Renal pelvis (tissue), 4 donors: ENCODE measurements around the gene SLC2A8. TPM values are rescaled to one million over a fixed set of nuclear protein-coding genes. Genes with fewer than 3 reads are reported as not detected.

Source experiments
- DNase-seq: peaks from one replicate; pipeline ENCODE4 v3.0.0-alpha.2; 2013
- polyA plus RNA-seq, 3 donors: library from polyadenylated mRNA; unstranded; fragments of 120-200 nt; gene quantifications; one replicate each; pipeline ENCODE4 v1.2.1, GENCODE V29; 2013; ENCODE audit not compliant: insufficient read length in 3 of 3

The SLC2A8 gene
- polyA plus RNA-seq, 3 donors = 21.9 to 28.0 (median 23.6) TPM

DNA sequence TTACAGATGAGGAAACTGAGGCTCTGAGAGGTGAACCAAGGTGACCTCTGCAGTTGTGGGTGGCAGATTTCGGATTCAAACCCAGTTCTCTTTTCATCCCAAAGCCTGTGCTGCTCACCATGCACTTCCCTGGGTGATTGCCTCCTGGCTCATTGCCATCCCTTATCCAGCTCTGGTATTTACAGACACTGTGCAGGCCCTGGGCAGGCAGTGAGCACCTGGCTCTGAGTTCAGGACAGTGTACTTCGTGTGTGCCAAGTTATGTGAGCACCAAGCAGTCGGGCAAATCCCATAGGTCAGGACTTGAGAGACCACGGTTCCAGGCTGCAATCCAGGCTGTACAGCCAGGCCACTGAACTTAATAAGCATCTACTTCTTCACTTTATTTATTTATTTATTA, 55.7 kb downstream of the SLC2A8 start:
- no peak for DNase-seq

DNA sequence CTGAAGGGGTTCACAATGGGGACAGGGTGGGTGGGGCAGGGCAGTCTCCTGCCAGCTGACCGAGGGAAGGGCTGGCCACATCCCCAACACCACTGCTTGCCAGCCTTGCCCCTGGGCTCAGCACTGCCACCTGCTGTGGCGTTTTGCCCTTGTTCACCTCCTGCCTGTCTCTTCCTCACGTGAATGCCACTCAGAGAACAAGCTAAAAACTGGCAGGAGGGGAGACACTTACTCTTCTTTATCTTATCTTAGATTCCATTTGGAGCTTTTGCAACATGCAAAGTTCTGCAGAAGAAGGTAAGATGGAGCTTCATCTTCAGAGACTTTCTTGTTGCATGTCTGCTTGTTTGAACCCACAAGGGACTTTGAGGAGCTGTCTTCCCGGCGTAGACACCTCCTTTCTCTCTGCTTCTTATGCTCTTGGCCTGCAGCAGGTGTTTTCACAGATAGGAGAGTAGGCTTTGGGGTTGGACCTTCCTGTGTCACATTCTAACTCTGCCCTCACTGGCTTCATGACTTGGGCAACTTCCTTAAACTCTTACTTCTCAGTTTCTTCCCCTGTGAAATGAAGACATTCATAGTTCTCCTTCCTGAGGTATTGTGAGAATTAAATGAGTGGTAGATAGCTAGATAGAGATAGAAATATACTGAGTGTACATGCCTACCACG, 58.5 kb downstream of the SLC2A8 start:
- DNase-seq = no peak

- no peak for DNase-seq
Observed at GRCh38 chr9:127457191-127457878, 60.4 kb downstream of the SLC2A8 start.

Other genes starting within 250 kb of the SLC2A8 start
- 10 to 100 TPM; 13.6 to 21.2 (median 18.9) TPM for gene GARNL3, start 132.4 kb upstream of the SLC2A8 start, polyA plus RNA-seq
- 1 to 10 TPM; 6.4 to 8.0 (median 7.9) TPM for gene ZNF79, start 27.2 kb downstream of the SLC2A8 start, polyA plus RNA-seq
- 1,000 to 10,000 TPM; 1,431 to 1,650 (median 1,447) TPM for gene RPL12, start 54.2 kb downstream of the SLC2A8 start, polyA plus RNA-seq
- gene LRSAM1, start 54.3 kb downstream of the SLC2A8 start, polyA plus RNA-seq = 10 to 100 TPM; 16.6 to 22.4 (median 18.6) TPM
- gene STXBP1, start 215.1 kb downstream of the SLC2A8 start, polyA plus RNA-seq = 10 to 100 TPM; 27.7 to 33.4 (median 33.1) TPM